ENCODE data around the gene FAM83B.
"Not testable (repeated sequence)": the region's sequence is repeated elsewhere in the genome, so short reads cannot be mapped to it uniquely, and the experiment has no call there.

Gene FAM83B

DNA sequence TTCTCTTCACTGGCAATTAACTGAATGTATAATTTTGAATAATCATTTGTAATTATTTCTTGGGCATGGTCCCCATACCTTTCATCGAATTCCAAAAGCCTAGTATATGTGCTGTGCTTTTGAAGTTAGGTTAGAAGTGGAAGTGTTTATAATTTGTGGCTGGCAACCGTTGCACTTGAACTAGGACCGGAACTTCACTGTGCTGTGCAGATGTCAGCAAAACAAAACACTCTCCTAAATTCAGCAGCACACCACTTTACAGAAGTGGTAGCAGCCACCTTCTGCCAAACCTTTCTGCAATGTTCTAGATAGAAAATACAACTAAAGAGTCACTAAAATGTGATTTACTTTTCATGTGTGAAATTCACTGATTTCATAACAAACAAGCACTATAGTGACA lies 111.9 kb downstream of the FAM83B start:
- H3K4me3 ChIP-seq (ENCODE audit: low read length) = no peak overlapping the region
- TF ChIP-seq ZNF274 (IDR thresholded peaks at IDR 0.05; ENCODE audit: low read depth, low read length) = no peak

DNA sequence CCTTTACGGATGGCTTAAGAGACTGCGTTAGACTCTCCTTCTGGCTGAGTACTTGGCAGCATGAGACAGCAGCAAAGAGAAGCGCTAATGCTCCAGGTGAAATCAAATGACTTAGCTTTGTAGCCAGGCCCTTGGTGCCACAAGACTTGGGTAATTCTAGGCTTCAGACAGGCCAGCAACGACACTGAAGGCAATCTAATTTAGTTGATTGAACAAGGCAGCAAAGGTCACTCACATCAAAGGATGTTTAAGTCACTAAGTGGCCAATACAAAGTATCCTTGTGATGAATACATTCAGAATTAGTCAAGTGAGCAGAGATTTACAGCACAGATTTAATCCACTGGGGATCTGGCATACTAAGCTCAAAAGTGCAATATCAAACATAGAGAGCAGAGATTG lies 113.2 kb downstream of the FAM83B start:
- TF ChIP-seq ZNF274 (IDR thresholded peaks at IDR 0.05; ENCODE audit: low read depth, low read length) = no peak
- no peak overlapping the region for H3K4me3 ChIP-seq (ENCODE audit: low read length)

DNA sequence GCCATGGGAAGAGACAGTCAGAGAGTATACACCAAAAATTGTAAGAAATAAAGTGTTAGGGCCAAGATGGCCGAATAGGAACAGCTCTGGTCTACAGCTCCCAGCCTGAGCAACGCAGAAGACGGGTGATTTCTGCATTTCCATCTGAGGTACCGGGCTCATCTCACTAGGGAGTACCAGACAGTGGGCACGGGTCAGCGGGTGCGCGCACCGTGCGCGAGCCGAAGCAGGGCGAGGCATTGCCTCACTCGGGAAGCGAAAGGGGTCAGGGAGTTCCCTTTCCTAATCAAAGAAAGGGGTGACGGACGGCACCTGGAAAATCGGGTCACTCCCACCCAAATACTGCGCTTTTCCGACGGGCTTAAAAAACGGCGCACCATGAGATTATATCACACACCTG lies 114.8 kb downstream of the FAM83B start:
- not testable (repeated sequence) for H3K4me3 ChIP-seq (ENCODE audit: low read length)

DNA sequence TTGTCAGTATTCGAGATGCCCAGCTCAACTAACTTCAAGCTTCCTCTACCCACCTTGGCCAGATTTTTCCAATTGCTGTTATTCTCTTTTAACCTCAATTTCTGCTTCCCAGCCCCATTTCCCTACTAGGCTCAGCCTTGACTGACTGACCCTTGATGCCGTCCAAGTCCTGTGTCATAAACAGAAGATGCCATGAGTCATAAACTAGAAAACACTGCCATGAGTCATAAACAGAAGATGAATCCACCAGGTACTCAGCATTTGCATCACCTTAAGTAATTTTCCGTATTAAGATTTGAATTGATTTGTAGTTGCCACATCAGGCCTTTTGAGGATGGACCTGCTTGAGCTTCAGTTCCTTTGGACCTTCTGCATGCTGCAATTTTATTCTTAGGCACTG lies 123.8 kb downstream of the FAM83B start:
- no peak for TF ChIP-seq ZNF274 (IDR thresholded peaks at IDR 0.05; ENCODE audit: low read depth, low read length)
- no peak overlapping the region for H3K4me3 ChIP-seq (ENCODE audit: low read length)

DNA sequence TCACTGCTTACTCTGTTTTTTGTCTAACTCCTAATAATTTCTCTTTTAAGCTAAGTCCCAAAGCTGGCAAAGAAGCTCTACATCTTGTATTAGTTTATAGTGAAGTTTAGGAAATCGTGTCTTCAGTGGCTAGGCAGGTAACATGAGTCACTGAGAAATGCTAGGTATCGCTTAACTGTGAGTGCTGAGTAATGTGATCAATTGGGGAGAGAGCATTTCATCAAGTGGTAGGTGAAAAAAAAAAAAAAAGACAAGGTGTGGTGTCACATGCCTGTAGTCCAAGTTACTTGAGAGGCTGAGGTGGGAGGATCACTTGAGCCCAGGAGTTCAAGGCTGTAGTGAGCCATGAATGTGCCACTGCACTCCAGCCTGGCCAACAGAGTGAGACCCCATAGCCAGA lies 125.3 kb downstream of the FAM83B start:
- no peak for TF ChIP-seq ZNF274 (IDR thresholded peaks at IDR 0.05; ENCODE audit: low read depth, low read length)
- H3K4me3 ChIP-seq (ENCODE audit: low read length) = no peak overlapping the region

DNA sequence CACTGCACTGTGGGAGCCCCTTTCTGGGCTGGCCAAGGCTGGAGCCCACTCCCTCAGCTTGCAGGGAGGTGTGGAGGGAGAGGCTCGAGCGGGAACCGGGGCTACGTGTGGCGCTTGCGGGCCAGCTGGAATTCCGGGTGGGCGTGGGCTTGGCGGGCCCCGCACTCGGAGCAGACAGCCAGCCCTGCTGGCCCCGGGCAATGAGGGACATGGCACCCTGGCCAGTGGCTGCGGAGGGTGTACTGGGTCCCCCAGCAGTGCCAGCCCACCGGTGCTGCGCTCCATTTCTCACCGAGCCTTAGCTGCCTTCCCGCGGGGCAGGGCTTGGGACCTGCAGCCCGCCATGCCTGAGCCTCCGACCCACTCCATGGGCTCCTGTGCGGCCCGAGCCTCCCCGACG lies 132.6 kb downstream of the FAM83B start:
- H3K4me3 ChIP-seq (ENCODE audit: low read length) = not testable (repeated sequence)

DNA sequence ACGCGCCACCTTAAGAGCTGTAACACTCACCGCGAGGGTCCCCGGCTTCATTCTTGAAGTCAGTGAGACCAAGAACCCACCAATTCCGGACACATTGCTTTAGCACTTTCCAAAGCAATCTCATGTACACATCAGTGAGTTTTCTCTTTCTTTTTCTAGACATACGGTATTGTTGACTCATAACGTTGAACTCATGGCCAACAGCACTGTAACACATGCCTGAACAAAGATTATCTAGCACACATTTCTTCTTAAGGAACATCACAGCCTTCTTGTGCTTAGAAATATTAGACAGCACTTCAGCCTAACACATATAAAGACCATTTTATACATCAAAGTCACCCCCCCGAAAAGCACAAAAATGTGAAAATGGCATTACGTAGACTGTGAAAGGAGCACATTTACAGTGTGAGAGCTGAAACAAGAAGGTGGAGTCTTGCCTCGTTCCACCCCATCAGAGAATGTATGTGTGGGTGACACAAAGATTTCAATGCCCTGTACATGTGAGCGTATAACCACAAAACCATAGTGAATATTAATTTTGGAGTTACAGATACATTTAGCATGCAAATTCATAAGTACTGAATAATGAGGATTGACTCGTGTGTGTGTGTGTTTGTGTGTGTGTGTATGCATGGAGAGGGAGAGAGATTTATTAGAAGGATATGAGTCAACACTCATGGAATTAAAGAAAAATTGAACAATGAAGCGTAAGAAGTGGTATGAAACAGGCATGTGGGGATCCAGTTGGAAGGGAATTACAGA lies 134.1 kb downstream of the FAM83B start:
- TF ChIP-seq ZNF274 (IDR thresholded peaks at IDR 0.05; ENCODE audit: low read depth, low read length) = no peak

DNA sequence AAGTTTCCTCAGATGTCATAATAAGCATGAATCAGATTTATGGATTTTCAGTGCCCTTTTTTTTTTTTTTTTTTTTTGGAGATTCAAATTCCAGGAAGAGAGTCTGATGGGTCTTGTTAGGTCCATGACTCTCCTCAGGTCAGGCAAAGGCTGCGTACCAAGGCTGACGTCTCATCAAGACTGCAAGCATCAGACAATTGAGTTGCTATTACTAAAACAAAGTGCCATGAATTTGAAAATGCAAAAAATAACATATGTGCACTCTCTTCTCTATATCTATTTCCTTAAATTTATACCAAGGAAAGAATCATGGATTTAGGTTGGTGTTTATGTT lies 134.7 kb downstream of the FAM83B start:
- TF ChIP-seq ZNF274 (IDR thresholded peaks at IDR 0.05; ENCODE audit: low read depth, low read length) = no peak
- H3K4me3 ChIP-seq (ENCODE audit: low read length) = no peak overlapping the region

More for the DNA sequence above, 134.1 kb downstream of the FAM83B start:
- H3K4me3 ChIP-seq (ENCODE audit: low read length) = no peak overlapping the region

DNA sequence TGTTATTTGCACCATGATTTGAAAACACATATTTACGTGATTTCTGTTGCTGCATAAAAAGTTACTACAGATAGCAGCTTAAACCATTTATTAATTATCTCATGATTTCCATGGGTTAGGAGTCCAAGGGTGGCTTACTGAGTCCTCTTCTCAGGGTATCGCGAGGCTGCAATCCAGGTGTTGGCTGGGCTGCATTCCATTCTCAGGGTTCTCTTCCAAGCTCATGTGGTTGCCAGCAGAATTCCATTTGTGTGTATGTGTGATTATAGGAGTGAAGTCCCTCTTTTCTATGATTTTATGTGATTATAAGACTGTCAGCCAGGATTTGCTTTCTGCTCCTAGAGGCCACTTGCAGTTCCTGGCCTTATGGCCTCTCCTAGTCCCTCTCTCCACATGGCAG lies 135.1 kb downstream of the FAM83B start:
- no peak for TF ChIP-seq ZNF274 (IDR thresholded peaks at IDR 0.05; ENCODE audit: low read depth, low read length)
- H3K4me3 ChIP-seq (ENCODE audit: low read length) = no peak overlapping the region

DNA sequence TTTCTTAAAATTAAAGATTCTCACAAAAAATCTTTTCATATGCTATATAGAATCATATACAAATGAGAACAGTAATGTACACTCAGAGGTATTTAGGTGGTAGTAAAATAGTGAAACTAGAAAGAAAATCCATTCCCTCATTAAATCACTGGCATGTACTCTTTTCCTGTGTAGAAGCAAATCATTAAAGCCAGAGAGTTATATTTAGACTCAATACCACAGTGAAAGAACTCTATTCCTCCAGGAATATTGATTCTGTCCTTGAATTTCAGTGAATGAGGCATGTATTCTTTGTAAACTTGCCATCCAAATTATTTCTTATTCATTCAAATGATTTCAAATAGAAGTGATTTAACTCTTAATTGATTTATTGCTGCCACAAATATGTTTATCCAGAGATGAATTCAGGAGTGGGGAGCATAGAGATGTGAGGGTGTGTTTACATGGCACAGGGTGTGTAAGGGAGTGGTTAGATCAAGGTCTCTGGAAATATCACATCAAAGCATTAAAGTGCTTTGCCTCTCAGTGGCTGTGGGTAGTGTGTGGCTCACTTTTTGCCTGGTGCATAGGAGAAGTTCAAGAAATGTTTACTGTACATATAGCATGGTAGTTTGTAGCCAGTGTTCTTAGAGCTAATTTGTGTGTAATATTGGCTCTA lies 141.2 kb downstream of the FAM83B start:
- TF ChIP-seq ZNF274 (IDR thresholded peaks at IDR 0.05; ENCODE audit: low read depth, low read length) = no peak

DNA sequence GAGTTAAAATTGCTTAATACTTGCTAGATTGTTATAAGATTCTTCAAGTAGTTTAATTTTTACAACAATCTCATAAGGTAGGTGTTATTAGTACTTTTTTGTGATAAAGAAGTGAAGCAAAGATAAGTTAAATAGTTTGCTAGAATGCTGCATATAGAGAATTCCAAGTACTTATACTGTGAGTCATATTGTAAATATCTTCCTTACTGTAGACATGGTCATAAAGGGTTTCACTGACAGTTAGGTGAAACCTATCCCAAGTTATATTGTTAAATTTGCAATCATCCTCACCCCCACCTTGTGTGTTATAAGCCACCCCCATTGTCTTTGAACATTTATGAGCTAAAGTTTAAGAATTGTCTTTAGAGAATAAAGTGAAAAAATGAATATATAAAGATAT lies 142.0 kb downstream of the FAM83B start:
- H3K4me3 ChIP-seq (ENCODE audit: low read length) = no peak overlapping the region
- TF ChIP-seq ZNF274 (IDR thresholded peaks at IDR 0.05; ENCODE audit: low read depth, low read length) = no peak

More for the DNA sequence above, 141.2 kb downstream of the FAM83B start:
- H3K4me3 ChIP-seq (ENCODE audit: low read length) = no peak overlapping the region

DNA sequence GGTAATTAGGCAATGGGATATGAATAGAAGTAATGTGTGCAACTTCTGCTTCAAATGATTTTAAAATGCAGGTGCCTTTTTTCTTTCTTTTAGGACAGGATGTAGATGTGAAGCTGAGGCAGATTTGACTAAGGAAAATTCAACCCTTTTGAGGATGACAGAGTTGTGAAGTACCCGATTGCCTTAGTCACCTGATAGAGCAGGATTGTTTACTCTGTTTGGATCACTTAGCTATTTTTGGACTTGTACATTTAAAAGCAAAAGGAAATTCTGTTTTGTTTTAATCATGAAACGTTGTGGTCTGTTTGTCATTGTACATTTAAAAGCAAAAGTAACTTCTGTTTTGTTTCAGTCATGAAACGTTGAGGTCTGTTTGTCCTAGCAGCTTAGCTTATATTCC lies 143.4 kb downstream of the FAM83B start:
- TF ChIP-seq ZNF274 (IDR thresholded peaks at IDR 0.05; ENCODE audit: low read depth, low read length) = no peak
- no peak overlapping the region for H3K4me3 ChIP-seq (ENCODE audit: low read length)

Data from GM08714 (cell line).